Mucosa of stomach (tissue), 1 donor: Measurements from ENCODE around the gene ENO2.
"Not testable (repeated sequence)": the region's sequence is repeated elsewhere in the genome, so short reads cannot be mapped to it uniquely, and the experiment has no call there.

ENCODE experiments used
- H3K27me3 ChIP-seq: one replicate; pipeline ENCODE4 v1.7.0; 2013; ENCODE audit warnings: mild to moderate bottlenecking, low read length; ENCODE audit not compliant: control insufficient read depth, insufficient read depth
- H3K36me3 ChIP-seq: one replicate; pipeline ENCODE4 v1.7.0; 2013; ENCODE audit warnings: low read length; ENCODE audit not compliant: control insufficient read depth, insufficient read depth
- H3K4me1 ChIP-seq: one replicate; pipeline ENCODE4 v1.7.0; 2013; ENCODE audit warnings: mild to moderate bottlenecking, low read length; ENCODE audit not compliant: control insufficient read depth, insufficient read depth
- H3K4me3 ChIP-seq: one replicate; pipeline ENCODE4 v1.7.0; 2013; ENCODE audit warnings: low read length
- H3K9ac ChIP-seq: one replicate; pipeline ENCODE4 v1.7.0; 2013; ENCODE audit warnings: mild to moderate bottlenecking, low read length, moderate library complexity
- H3K9me3 ChIP-seq: one replicate; pipeline ENCODE4 v1.7.0; 2013; ENCODE audit warnings: mild to moderate bottlenecking, low read length, moderate library complexity; ENCODE audit not compliant: control insufficient read depth
- donor health status: Pancreatic carcinoma.

Gene ENO2

GRCh38 chr12:6872073-6873048, 42.0 kb upstream of the ENO2 start:
- Histone ChIP-seq H3K9me3 (no peaks in the 10 kb centered on the region), H3K4me1 (peaks cover 36% of the 10 kb centered on the region), H3K4me3 (peak overlapping the region; percentile 98), H3K36me3 (no peaks in the 10 kb centered on the region), H3K27me3 (no peaks in the 10 kb centered on the region), H3K9ac (peak overlapping the region; percentile 90)

- Histone ChIP-seq H3K27me3 (no peaks in the 10 kb centered on the region), H3K4me1 (peaks cover 34% of the 10 kb centered on the region), H3K4me3 (peak within 1 kb of the TSS; percentile 98), H3K9ac (peak within 1 kb of the TSS; percentile 90), H3K36me3 (no peaks in the 10 kb centered on the region), H3K9me3 (no peaks in the 10 kb centered on the region)
Observed at GRCh38 chr12:6873094-6874014, 41.0 kb upstream of the ENO2 start, which contains the start of gene SPSB2. Gene SPSB2 (minus strand): TSS chr12:6873303. CDS start chr12:6872901, 402 bp downstream.

- Histone ChIP-seq H3K4me1 (peaks cover 27% of the 10 kb centered on the region), H3K9ac (peak overlapping the region; percentile 90), H3K4me3 (peak overlapping the region; percentile 98)
- H3K9me3 ChIP-seq, H3K27me3 ChIP-seq, H3K36me3 ChIP-seq: not testable (repeated sequence)
Observed at GRCh38 chr12:6874015-6874368, 40.4 kb upstream of the ENO2 start.

DNA sequence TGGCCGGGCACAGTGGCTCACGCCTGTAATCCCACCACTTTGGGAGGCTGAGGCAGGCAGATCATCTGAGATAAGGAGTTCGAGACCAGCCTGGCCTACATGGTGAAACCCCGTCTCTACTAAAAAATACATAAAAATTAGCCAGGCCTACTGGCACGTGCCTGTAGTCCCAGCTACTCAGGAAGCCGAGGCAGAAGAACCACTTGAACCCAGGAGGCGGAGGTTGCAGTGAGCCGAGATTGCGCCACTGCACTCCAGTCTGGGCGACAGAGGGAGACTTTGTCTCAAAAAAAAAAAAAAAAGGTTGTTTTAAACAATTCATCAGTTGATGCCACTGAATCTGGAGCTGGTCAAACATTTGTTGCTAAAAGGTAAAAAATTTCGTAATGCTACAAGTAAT, 34.6 kb upstream of the ENO2 start:
- not testable (repeated sequence) for H3K4me1 ChIP-seq

DNA sequence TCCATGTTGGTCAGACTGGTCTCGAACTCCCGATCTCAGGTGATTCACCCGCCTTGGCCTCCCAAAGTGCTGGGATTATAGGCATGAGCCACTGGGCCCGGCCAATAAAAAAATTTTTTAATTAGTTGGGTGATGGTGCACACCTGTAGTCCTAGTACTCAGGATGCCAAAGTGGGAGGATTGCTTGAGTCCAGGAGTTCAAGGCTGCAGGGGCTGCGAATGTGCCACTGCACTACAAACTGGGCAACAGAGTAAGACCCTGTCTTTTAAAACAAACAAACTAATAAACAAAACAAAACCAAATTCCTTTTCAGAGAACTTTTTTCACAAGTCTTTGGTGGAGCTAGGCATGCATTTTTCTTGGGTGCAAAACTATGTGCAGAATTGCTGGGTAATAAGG, 31.1 kb upstream of the ENO2 start:
- no peaks in the 10 kb centered on the region for H3K36me3 ChIP-seq
- no peaks in the 10 kb centered on the region for H3K9me3 ChIP-seq
- H3K4me3 ChIP-seq: no peak overlapping the region
- no peak overlapping the region for H3K9ac ChIP-seq
- no peaks in the 10 kb centered on the region for H3K27me3 ChIP-seq
- peaks cover 5% of the 10 kb centered on the region for H3K4me1 ChIP-seq

More for the DNA sequence above, 34.6 kb upstream of the ENO2 start:
- H3K36me3 ChIP-seq, H3K9me3 ChIP-seq, H3K4me3 ChIP-seq, H3K9ac ChIP-seq, H3K27me3 ChIP-seq: not testable (repeated sequence)

DNA sequence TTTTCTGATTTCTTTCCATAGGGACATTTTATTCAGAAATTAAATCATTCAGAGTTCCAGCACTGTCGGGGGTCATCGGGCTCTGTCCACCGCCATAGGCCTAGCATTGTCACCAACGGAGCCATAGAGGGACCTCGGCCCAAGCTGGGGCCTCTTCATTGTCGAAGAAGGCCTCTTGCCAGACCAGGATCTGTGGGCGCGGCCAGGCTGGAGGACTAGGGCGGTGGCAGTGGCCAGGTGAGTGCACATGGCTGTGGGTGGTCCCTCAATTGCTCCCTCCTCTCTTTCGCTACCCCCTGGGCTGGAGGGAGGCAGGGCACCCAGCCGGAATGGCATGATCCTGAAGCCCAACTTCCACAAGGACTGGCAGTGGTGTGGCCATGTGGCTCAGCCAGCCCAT, 30.7 kb upstream of the ENO2 start:
- H3K36me3 ChIP-seq: no peaks in the 10 kb centered on the region
- no peak overlapping the region for H3K4me3 ChIP-seq
- H3K9ac ChIP-seq: no peak overlapping the region

GRCh38 chr12:6884539-6884938, 29.8 kb upstream of the ENO2 start:
- Histone ChIP-seq H3K9me3 (no peaks in the 10 kb centered on the region), H3K27me3 (no peaks in the 10 kb centered on the region), H3K9ac (no peak overlapping the region), H3K4me3 (no peak overlapping the region), H3K36me3 (no peaks in the 10 kb centered on the region), H3K4me1 (peaks cover 5% of the 10 kb centered on the region)

More for the DNA sequence above, 30.7 kb upstream of the ENO2 start:
- Histone ChIP-seq H3K27me3 (no peaks in the 10 kb centered on the region), H3K9me3 (no peaks in the 10 kb centered on the region), H3K4me1 (peaks cover 5% of the 10 kb centered on the region)

GRCh38 chr12:6886206-6886999, 28.0 kb upstream of the ENO2 start:
- H3K9me3 ChIP-seq, H3K4me3 ChIP-seq, H3K27me3 ChIP-seq, H3K9ac ChIP-seq, H3K36me3 ChIP-seq, H3K4me1 ChIP-seq: not testable (repeated sequence)

GRCh38 chr12:6887460-6887859, 26.9 kb upstream of the ENO2 start:
- Histone ChIP-seq H3K4me1 (peaks cover 12% of the 10 kb centered on the region), H3K36me3 (no peaks in the 10 kb centered on the region), H3K27me3 (no peaks in the 10 kb centered on the region), H3K4me3 (no peak overlapping the region), H3K9ac (no peak overlapping the region), H3K9me3 (no peaks in the 10 kb centered on the region)

GRCh38 chr12:6888360-6888759, 26.0 kb upstream of the ENO2 start:
- Histone ChIP-seq H3K9ac (no peak overlapping the region), H3K4me1 (peaks cover 12% of the 10 kb centered on the region), H3K9me3 (no peaks in the 10 kb centered on the region), H3K4me3 (no peak overlapping the region), H3K27me3 (no peaks in the 10 kb centered on the region), H3K36me3 (no peaks in the 10 kb centered on the region)

DNA sequence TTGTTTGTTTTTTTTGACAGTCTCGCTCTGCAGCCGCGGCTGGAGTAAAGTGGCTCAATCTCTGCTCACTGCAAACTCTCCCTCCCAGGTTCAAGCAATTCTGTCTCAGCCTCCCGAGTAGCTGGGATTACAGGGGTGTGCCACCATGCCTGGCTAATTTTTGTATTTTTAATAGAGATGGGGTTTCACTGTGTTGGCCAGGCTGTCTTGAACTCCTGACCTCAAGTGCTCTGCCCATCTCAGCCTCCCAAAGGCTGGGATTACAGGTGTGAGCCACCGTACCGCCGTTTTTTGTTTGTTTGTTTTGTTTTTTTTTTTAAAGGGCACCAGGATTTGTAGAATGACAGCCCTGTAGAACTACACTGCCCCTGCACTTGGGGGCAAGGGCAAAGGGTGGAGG, 25.6 kb upstream of the ENO2 start:
- not testable (repeated sequence) for H3K36me3 ChIP-seq, H3K4me3 ChIP-seq, H3K9ac ChIP-seq, H3K27me3 ChIP-seq, H3K9me3 ChIP-seq
- peaks cover 12% of the 10 kb centered on the region for H3K4me1 ChIP-seq
